Measurements from ENCODE around the gene ZNF268.
"Not testable (repeated sequence)": the region's sequence is repeated elsewhere in the genome, so short reads cannot be mapped to it uniquely, and the experiment has no call there.

The ZNF268 gene

DNA sequence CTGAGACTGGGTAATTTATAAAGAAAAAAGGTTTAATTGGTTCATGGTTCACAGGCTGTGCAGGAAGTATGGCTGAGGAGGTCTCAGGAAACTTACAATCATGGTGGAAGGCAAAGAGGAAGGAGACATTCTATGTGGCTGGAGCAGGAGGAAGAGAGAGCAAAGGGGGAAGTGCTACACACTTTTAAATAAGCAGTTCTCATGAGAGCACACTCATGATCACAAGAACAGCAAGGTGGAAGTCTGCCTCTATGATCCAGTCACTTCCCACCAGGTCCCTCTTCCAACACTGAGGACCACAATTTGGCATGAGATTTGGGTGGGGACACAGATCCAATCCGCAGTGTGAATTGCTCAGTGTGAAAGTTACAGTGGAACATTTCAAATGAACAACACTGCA is 74.5 kb downstream of the ZNF268 start:
- not testable (repeated sequence) for H3K4me3 ChIP-seq (replicated peaks; ENCODE audit: insufficient read depth, low read length); H3K27ac ChIP-seq (replicated peaks); H3K27me3 ChIP-seq (ENCODE audit: insufficient read depth, poor library complexity, severe bottlenecking)
- peak in 1 of 2 experiments; percentile 23 for DNase-seq (ENCODE audit: low read depth in 1 of 2, low spot score in 1 of 2)
- TF ChIP-seq SPI1 (IDR thresholded peaks at IDR 0.05; ENCODE audit: borderline replicate concordance, low read depth) = peak; percentile 54; the same call in 1 of the 2 replicates

DNA sequence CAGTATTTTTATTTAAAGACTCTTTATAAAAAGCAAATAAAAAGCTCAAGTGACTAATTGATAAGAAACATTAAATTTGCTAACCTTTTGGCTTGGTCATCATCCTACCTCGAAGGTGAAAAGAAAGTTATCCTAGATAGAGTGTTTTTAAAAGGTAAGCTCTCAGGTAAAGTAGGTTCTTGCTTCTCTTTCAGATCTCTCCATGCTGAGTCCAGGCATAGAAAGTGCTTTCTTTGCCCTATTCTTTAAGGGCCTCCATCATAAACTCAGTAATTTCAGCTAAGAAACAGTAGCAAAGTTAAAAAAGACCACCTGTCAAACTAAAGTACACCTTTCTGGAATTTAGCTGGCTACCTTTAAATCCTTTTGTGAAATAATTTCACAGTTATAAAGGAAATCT is 75.0 kb downstream of the ZNF268 start:
- no peak overlapping the region for H3K27ac ChIP-seq (replicated peaks)
- H3K4me3 ChIP-seq (replicated peaks; ENCODE audit: insufficient read depth, low read length) = no peak overlapping the region
- DNase-seq (ENCODE audit: low read depth in 1 of 2, low spot score in 1 of 2) = no peak
- no peak for TF ChIP-seq POLR2AphosphoS5 (IDR thresholded peaks at IDR 0.05; ENCODE audit: low read depth)
- no peak for TF ChIP-seq CTCF (IDR thresholded peaks at IDR 0.05; ENCODE audit: insufficient read depth, low read length)
- TF ChIP-seq, protein P1, sequence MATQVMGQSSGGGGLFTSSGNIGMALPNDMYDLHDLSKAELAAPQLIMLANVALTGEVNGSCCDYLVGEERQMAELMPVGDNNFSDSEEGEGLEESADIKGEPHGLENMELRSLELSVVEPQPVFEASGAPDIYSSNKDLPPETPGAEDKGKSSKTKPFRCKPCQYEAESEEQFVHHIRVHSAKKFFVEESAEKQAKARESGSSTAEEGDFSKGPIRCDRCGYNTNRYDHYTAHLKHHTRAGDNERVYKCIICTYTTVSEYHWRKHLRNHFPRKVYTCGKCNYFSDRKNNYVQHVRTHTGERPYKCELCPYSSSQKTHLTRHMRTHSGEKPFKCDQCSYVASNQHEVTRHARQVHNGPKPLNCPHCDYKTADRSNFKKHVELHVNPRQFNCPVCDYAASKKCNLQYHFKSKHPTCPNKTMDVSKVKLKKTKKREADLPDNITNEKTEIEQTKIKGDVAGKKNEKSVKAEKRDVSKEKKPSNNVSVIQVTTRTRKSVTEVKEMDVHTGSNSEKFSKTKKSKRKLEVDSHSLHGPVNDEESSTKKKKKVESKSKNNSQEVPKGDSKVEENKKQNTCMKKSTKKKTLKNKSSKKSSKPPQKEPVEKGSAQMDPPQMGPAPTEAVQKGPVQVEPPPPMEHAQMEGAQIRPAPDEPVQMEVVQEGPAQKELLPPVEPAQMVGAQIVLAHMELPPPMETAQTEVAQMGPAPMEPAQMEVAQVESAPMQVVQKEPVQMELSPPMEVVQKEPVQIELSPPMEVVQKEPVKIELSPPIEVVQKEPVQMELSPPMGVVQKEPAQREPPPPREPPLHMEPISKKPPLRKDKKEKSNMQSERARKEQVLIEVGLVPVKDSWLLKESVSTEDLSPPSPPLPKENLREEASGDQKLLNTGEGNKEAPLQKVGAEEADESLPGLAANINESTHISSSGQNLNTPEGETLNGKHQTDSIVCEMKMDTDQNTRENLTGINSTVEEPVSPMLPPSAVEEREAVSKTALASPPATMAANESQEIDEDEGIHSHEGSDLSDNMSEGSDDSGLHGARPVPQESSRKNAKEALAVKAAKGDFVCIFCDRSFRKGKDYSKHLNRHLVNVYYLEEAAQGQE (IDR thresholded peaks at IDR 0.05; ENCODE audit: insufficient replicate concordance, low read depth) = no peak
- TF ChIP-seq SPI1 (IDR thresholded peaks at IDR 0.05; ENCODE audit: borderline replicate concordance, low read depth) = no peak
- no peak for TF ChIP-seq GABPA (IDR thresholded peaks at IDR 0.05; ENCODE audit: low read depth)
- no peaks in the 10 kb centered on the region for H3K27me3 ChIP-seq (ENCODE audit: insufficient read depth, poor library complexity, severe bottlenecking)

DNA sequence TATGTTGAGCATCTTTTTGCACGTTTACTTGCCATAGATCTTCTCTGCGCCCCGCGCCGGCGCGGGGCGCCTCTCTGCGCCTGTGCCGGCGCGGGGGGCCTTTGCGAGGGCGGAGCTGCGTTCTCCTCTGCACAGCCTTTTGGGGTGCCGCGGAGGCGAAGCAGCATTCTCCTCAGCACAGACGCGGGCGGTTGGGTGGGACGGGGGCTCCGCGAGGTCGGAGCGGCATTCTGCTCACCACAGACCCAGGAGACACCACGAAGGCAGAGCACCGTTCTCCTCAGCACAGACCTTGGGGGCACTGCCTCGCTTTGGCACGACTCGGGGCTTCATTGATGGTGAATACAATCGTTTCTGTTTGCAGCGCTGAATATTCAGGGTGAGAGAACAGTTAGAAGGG is 82.9 kb downstream of the ZNF268 start:
- no peak for DNase-seq (ENCODE audit: low read depth in 1 of 2, low spot score in 1 of 2)
- TF ChIP-seq SPI1 (IDR thresholded peaks at IDR 0.05; ENCODE audit: borderline replicate concordance, low read depth) (no peak), CTCF (IDR thresholded peaks at IDR 0.05; ENCODE audit: insufficient read depth, low read length) (no peak), GABPA (IDR thresholded peaks at IDR 0.05; ENCODE audit: low read depth) (no peak), POLR2AphosphoS5 (IDR thresholded peaks at IDR 0.05; ENCODE audit: low read depth) (no peak)
- TF ChIP-seq, protein P1 (IDR thresholded peaks at IDR 0.05; ENCODE audit: insufficient replicate concordance, low read depth) = no peak
- H3K27ac ChIP-seq (replicated peaks) = no peak overlapping the region

More for the DNA sequence above, 82.9 kb downstream of the ZNF268 start:
- no peaks in the 10 kb centered on the region for H3K27me3 ChIP-seq (ENCODE audit: insufficient read depth, poor library complexity, severe bottlenecking)
- no peak overlapping the region for H3K4me3 ChIP-seq (replicated peaks; ENCODE audit: insufficient read depth, low read length)

Data from HL-60 (cell line).